K562 (cell line): ENCODE measurements around the gene UBE2B. TPM values are rescaled to one million over a fixed set of nuclear protein-coding genes. Genes with fewer than 3 reads are reported as not detected.

Experiments used
- ATAC-seq: fragments of 200-7000 bp; cut with Tn5 transposase; 3 replicates; pipeline ENCODE4 v1.9.1; 2020; ENCODE audit warnings: moderate library complexity
- BruUV-seq: library from RNA; stranded (reverse); fragments of 400-500 nt; replicated peaks from 2 replicates; lab custom pipeline; 2021; lab: Mats Ljungman, UMichigan
- CTCF ChIA-PET: fragments of 300-600 bp; formaldehyde crosslinking; extraction: SDS; loops from one replicate; lab custom pipeline; 2021; ENCODE audit warnings: low intra/inter-chr PET ratio; lab: Yijun Ruan, JAX
- POLR2A ChIA-PET: fragments of 300-600, 350-650 bp; sonication (Branson Sonifier 250); formaldehyde crosslinking; extraction: SDS; loops from one replicate; lab custom pipeline; 2021; ENCODE audit warnings: antibody characterized with exemption, inconsistent platforms; lab: Yijun Ruan, JAX
- DNase-seq, 4 experiments: peaks; one replicate each; pipeline versions ENCODE4 v3.0.0 to v3.0.0-alpha.2; 2011 to 2018; ENCODE audit warnings: low spot score in 3 of 4, mixed read lengths in 3 of 4; ENCODE audit errors: extremely low read depth in 1 of 4
- FAIRE-seq: peaks from 2 replicates; lab custom pipeline; 2011; peaks lifted over from hg19 to GRCh38; lab: Jason Lieb, UNC
- H2AFZ ChIP-seq: 2 replicates; pipeline ENCODE4 v1.6.0; 2011; ENCODE audit warnings: low read depth, low read length, control low read depth, inconsistent platforms
- H3K27ac ChIP-seq: fragments of 200-600 bp; 3 replicates; pipeline ENCODE4 v1.8.0; 2011; ENCODE audit warnings: low read depth, mild to moderate bottlenecking, control low read depth, inconsistent platforms, low read length, moderate library complexity, mixed read lengths; ENCODE audit errors: extremely low read depth
- H3K27me3 ChIP-seq, 2 experiments: fragments of 300-600 bp in 1 of 2; 2 replicates in 1 of 2; 3 replicates in 1 of 2; pipeline versions ENCODE4 v1.6.0 to v1.8.0; 2011; ENCODE audit warnings: inconsistent platforms in 2 of 2, low read length in 2 of 2, mild to moderate bottlenecking in 1 of 2, mixed read lengths in 1 of 2, moderate library complexity in 1 of 2; ENCODE audit not compliant: control insufficient read depth in 2 of 2, insufficient read depth in 2 of 2
- H3K36me3 ChIP-seq: fragments of 300-600 bp; 3 replicates; pipeline ENCODE4 v1.8.0; 2011; ENCODE audit warnings: mild to moderate bottlenecking, low read length, inconsistent platforms; ENCODE audit not compliant: control insufficient read depth, insufficient read depth
- H3K4me1 ChIP-seq, 2 experiments: fragments of 200-600 bp in 1 of 2; replicated peaks in 1 of 2; 2 replicates in 1 of 2; 3 replicates in 1 of 2; pipeline versions ENCODE4 v1.5.1 to v1.8.0; 2011; ENCODE audit warnings: inconsistent platforms in 2 of 2, low read length in 2 of 2, mild to moderate bottlenecking in 1 of 2, mixed read lengths in 1 of 2, moderate library complexity in 1 of 2; ENCODE audit not compliant: control insufficient read depth in 2 of 2, insufficient read depth in 2 of 2
- H3K4me2 ChIP-seq: 2 replicates; pipeline ENCODE4 v1.6.1; 2011; ENCODE audit warnings: low read length, control low read depth, inconsistent platforms, mixed read lengths; ENCODE audit not compliant: insufficient read depth
- H3K4me3 ChIP-seq: fragments of 200-600 bp; sonication (generic), shearing (Covaris generic); 2 replicates; pipeline ENCODE4 v1.5.1; 2016; ENCODE audit warnings: control low read depth, inconsistent platforms
- H3K79me2 ChIP-seq: fragments of 200-600 bp; 3 replicates; pipeline ENCODE4 v1.8.0; 2011; ENCODE audit warnings: low read length, inconsistent platforms; ENCODE audit not compliant: control insufficient read depth, insufficient read depth
- H3K9ac ChIP-seq, 2 experiments: 2 replicates each; pipeline versions ENCODE4 v1.6.0 to v1.6.1; 2011; ENCODE audit warnings: low read depth in 2 of 2, low read length in 2 of 2, control low read depth in 1 of 2, inconsistent platforms in 1 of 2, mild to moderate bottlenecking in 1 of 2, mixed read lengths in 1 of 2; ENCODE audit not compliant: insufficient read depth in 1 of 2
- H3K9me1 ChIP-seq: one replicate; pipeline ENCODE4 v1.6.0; 2011; ENCODE audit warnings: inconsistent platforms, mild to moderate bottlenecking, low read length, moderate library complexity; ENCODE audit not compliant: control insufficient read depth, insufficient read depth
- H3K9me3 ChIP-seq: replicated peaks from 2 replicates; pipeline ENCODE4 v1.5.1; 2011; ENCODE audit warnings: low read depth, low read length, inconsistent platforms; ENCODE audit not compliant: control insufficient read depth, insufficient read depth
- H4K20me1 ChIP-seq: replicated peaks from 2 replicates; pipeline ENCODE4 v1.6.1; 2011; ENCODE audit warnings: low read length, inconsistent platforms, mixed read lengths; ENCODE audit not compliant: control insufficient read depth, insufficient read depth
- CBX5 ChIP-seq: IDR thresholded peaks from 2 replicates; pipeline ENCODE4 v1.6.1; 2014; ENCODE audit warnings: low read depth, borderline replicate concordance
- CCNT2 ChIP-seq: IDR thresholded peaks from 2 replicates; pipeline ENCODE4 v1.6.1; 2011; ENCODE audit warnings: borderline replicate concordance, low read depth, mild to moderate bottlenecking, moderate library complexity, mixed read lengths, low read length; ENCODE audit not compliant: insufficient read length; ENCODE audit errors: extremely low read depth
- CTBP1 ChIP-seq: fragments of 450-650 bp; IDR thresholded peaks from 2 replicates; pipeline ENCODE4 v1.6.1; 2016; ENCODE audit warnings: borderline replicate concordance
- ETV1 ChIP-seq: fragments of 450-650 bp; conservative IDR thresholded peaks from 2 replicates; pipeline ENCODE4 v1.6.1; 2016; ENCODE audit warnings: missing genetic modification characterization, control low read depth, low read depth, missing compliant biosample characterization
- L3MBTL2 ChIP-seq: fragments of 450-650 bp; IDR thresholded peaks from 2 replicates; pipeline ENCODE4 v1.6.1; 2016; ENCODE audit warnings: mild to moderate bottlenecking, moderate library complexity
- NR2C2 ChIP-seq, 2 experiments: fragments of 200-800 bp in 1 of 2; sonication (Bioruptor generic) in 1 of 2; sonication (generic) in 1 of 2; formaldehyde crosslinking in 1 of 2; IDR thresholded peaks; 2 replicates each; pipeline versions ENCODE4 v1.6.1 to v1.8.0; 2016 to 2022; ENCODE audit warnings: mild to moderate bottlenecking in 1 of 2, missing compliant biosample characterization in 1 of 2, missing genetic modification characterization in 1 of 2, missing genetic modification reagents in 1 of 2
- SOX6 ChIP-seq: fragments of 450-650 bp; IDR thresholded peaks from 2 replicates; pipeline ENCODE4 v1.6.1; 2014; ENCODE audit warnings: mild to moderate bottlenecking
- ZFX ChIP-seq: sonication (generic); formaldehyde crosslinking; IDR thresholded peaks from 2 replicates; pipeline ENCODE4 v1.8.0; 2022; ENCODE audit warnings: mild to moderate bottlenecking, missing genetic modification reagents, moderate library complexity
- ZHX1 ChIP-seq: fragments of 150-350 bp; conservative IDR thresholded peaks from 2 replicates; pipeline ENCODE4 v1.6.1; 2014; ENCODE audit warnings: low read length
- ZNF395 ChIP-seq: fragments of 200-800 bp; sonication (Bioruptor generic); IDR thresholded peaks from 2 replicates; pipeline ENCODE4 v1.6.1; 2017; ENCODE audit warnings: missing genetic modification characterization, missing compliant biosample characterization
- WGBS: fragments of 100-300 bp; shearing (Covaris generic); methylation state at CpG from one replicate; pipeline ENCODE4 v1.1.6; 2016; ENCODE audit warnings: low coverage, mixed read lengths; ENCODE audit not compliant: insufficient coverage; ENCODE audit errors: missing lambda C conversion rate; 5-methylcytosine and 5-hydroxymethylcytosine counted together
- in situ Hi-C: fragments of 300-500 bp; cut with MboI; formaldehyde crosslinking; loops from 4 replicates; pipeline ENCODE4 v1.15.0; 2018; ENCODE audit warnings: inconsistent platforms, mixed read lengths
- intact Hi-C: fragments of 100-400 bp; cut with micrococcal nuclease; formaldehyde crosslinking; loops from 2 replicates; pipeline ENCODE4 v1.14.2; 2022
- polyA plus RNA-seq, 8 experiments: library from polyadenylated mRNA; depleted of rRNA in 4 of 8; stranded (reverse) in 5 of 8; unstranded in 3 of 8; fragments of >200 nt; fragmentation: Nextera tagmentation in 2 of 8; fragmentation: Illumina TruSeq in 1 of 8; extraction: Ambion mirVana in 2 of 8; extraction: Trizol in 1 of 8; gene quantifications; 2 replicates each; pipeline versions ENCODE4 v1.2.1 to v1.2.3, GENCODE V29; 2011 to 2014; ENCODE audit warnings: inconsistent platforms in 1 of 8, missing spikeins in 1 of 8
- total RNA-seq, 7 experiments: library from RNA; depleted of rRNA in 6 of 7; stranded (reverse); fragments of >200 nt in 6 of 7; fragmentation: Illumina TruSeq in 2 of 7; extraction: Trizol in 2 of 7; gene quantifications; 2 replicates each; pipeline versions ENCODE4 v1.2.1 to v1.2.3, GENCODE V29; 2011 to 2021; ENCODE audit warnings: low replicate concordance in 1 of 7

UBE2B gene
- total and polyA plus RNA-seq, 9 of the 15 experiments (the other 6 are each of a cell fraction or from before 2014, with no cell fraction given): 13.1 to 198 (median 75.5) TPM

- DNase-seq (no peak), FAIRE-seq (no peak), ATAC-seq (no peak)
- H3K9ac ChIP-seq: no peak overlapping the region
- no peaks in the 10 kb centered on the region for H3K27me3 ChIP-seq
- no peak overlapping the region for H3K4me3 ChIP-seq
- WGBS: 92% methylated on average over 2 of the region's 2 CpGs
- TF ChIP-seq ZHX1: no peak
- TF ChIP-seq CTBP1: no peak
- TF ChIP-seq NR2C2 (CRISPR knock-in tag; IDR thresholded peaks at IDR 0.05): no peak
- TF ChIP-seq NR2C2 (tag; IDR thresholded peaks at IDR 0.05): no peak
- no peak for TF ChIP-seq CBX5
- TF ChIP-seq ETV1: no peak
- no peak for TF ChIP-seq ZNF395 (CRISPR knock-in tag)
- TF ChIP-seq L3MBTL2: no peak
- TF ChIP-seq SOX6: no peak
- TF ChIP-seq ZFX (CRISPR knock-in tag): no peak
- TF ChIP-seq CCNT2: no peak
- H3K9me3 ChIP-seq: no peaks in the 10 kb centered on the region
- H3K4me2 ChIP-seq: no peak overlapping the region
- H4K20me1 ChIP-seq: no peaks in the 10 kb centered on the region; the same call in 1 of the 2 replicates
- in situ Hi-C loops: no loop called here
- intact Hi-C loops: loop anchor here (5.0 kb wide), 1 partner anchor 455 kb away; the partner anchor contains the start of gene C5orf24
- H3K79me2 ChIP-seq: no peaks in the 10 kb centered on the region
- no peaks in the 10 kb centered on the region for H3K4me1 ChIP-seq
- ChIA-PET CTCF (no interaction called here), POLR2A (interaction anchor here (0.9 to 2.5 kb wide), 5 partner anchors 10 to 20 kb away, joined by 4 to 10 read pairs (median 7); partner anchors contain the start of gene UBE2B)
- H2AFZ ChIP-seq: no peak overlapping the region
- peaks cover 76% of the 10 kb centered on the region for H3K36me3 ChIP-seq
- no peak overlapping the region for H3K27ac ChIP-seq
- no peaks in the 10 kb centered on the region for H3K9me1 ChIP-seq
- BruUV-seq: no TSS peak
Observed at GRCh38 chr5:134392301-134392700, 20.9 kb downstream of the UBE2B start.
